ENCODE measurements around the gene PGAP1. TPM values are rescaled to one million over a fixed set of nuclear protein-coding genes. Genes with fewer than 3 reads are reported as not detected.

PGAP1 gene
- total RNA-seq, 4 donors from 2014 or later, result 6.9 to 26.0 (median 14.0) TPM

GRCh38 chr2:196884368-196884767 is 42.1 kb downstream of the PGAP1 start:
- no peaks in the 10 kb centered on the region for H3K9me3 ChIP-seq
- WGBS, 2 donors, result 88 to 97% methylated on average over 2 of the region's 2 CpGs
- no peaks in the 10 kb centered on the region for H3K36me3 ChIP-seq
- TF ChIP-seq POLR2A (IDR thresholded peaks at IDR 0.05), result no peak
- TF ChIP-seq, protein P1, sequence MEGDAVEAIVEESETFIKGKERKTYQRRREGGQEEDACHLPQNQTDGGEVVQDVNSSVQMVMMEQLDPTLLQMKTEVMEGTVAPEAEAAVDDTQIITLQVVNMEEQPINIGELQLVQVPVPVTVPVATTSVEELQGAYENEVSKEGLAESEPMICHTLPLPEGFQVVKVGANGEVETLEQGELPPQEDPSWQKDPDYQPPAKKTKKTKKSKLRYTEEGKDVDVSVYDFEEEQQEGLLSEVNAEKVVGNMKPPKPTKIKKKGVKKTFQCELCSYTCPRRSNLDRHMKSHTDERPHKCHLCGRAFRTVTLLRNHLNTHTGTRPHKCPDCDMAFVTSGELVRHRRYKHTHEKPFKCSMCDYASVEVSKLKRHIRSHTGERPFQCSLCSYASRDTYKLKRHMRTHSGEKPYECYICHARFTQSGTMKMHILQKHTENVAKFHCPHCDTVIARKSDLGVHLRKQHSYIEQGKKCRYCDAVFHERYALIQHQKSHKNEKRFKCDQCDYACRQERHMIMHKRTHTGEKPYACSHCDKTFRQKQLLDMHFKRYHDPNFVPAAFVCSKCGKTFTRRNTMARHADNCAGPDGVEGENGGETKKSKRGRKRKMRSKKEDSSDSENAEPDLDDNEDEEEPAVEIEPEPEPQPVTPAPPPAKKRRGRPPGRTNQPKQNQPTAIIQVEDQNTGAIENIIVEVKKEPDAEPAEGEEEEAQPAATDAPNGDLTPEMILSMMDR (IDR thresholded peaks at IDR 0.05), result no peak
- H3K27me3 ChIP-seq, result no peaks in the 10 kb centered on the region
- intact Hi-C loops (cut with DNase I), result no loop called here
- no peak overlapping the region for H3K27ac ChIP-seq
- DNase-seq, result no peak
- H3K4me1 ChIP-seq, result no peaks in the 10 kb centered on the region
- no peak overlapping the region for H3K4me3 ChIP-seq (replicated peaks in 1 of 3)

DNA sequence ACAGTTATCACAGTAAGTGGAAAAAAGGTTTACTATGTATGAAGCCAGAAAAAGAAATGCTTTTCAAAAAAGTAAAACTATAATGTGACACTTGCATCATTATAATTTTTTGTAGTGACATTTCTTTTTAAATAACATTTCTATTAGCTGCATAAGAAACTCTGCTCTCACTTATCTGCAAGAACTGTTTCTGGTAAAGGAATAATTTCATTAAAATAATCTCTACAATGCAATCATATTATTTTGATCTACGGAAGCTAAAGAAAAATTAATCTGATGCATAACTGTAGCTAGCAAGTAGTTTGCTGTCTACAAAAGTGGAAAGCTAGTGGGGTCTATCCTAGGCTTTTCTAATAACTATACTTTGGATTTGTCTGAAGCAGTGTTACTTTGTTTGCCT is 50.1 kb downstream of the PGAP1 start:
- Histone ChIP-seq H3K9me3 (no peaks in the 10 kb centered on the region), H3K27me3 (no peaks in the 10 kb centered on the region), H3K36me3 (peaks cover 0 to 7% of the 10 kb centered on the region in 2 donors), H3K4me3 (replicated peaks in 1 of 3) (no peak overlapping the region), H3K4me1 (no peaks in the 10 kb centered on the region), H3K27ac (no peak overlapping the region)
- intact Hi-C loops (cut with DNase I), result no loop called here
- TF ChIP-seq, protein P1 (IDR thresholded peaks at IDR 0.05), result no peak
- no peak for TF ChIP-seq POLR2A (IDR thresholded peaks at IDR 0.05)
- DNase-seq, result no peak
- 95 to 97% methylated on average over 1 of the region's 1 CpG for WGBS, 2 donors

DNA sequence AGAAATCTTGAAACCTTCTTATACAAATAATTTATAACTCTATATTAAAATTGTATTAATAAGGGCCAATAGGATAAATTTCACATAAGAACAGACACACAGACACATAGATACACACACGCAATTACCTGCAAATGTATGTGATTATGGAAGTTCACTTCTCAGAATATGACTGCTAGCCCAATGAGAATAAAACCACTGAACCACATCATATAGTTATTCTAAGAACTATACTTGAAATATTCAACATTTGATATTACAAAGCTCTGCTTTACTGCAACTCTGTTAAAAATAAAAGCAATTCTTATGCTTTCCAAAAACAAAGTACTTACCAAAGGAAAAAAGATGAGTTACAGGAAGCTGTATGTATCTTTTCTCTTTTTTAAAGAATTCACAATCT is 51.1 kb downstream of the PGAP1 start:
- intact Hi-C loops (cut with DNase I), result no loop called here
- Histone ChIP-seq H3K36me3 (peaks cover 0 to 7% of the 10 kb centered on the region in 2 donors), H3K4me1 (no peaks in the 10 kb centered on the region), H3K9me3 (no peaks in the 10 kb centered on the region), H3K27me3 (no peaks in the 10 kb centered on the region), H3K4me3 (replicated peaks in 1 of 3) (no peak overlapping the region), H3K27ac (no peak overlapping the region)
- WGBS, 2 donors, result 94 to 97% methylated on average over 1 of the region's 1 CpG
- TF ChIP-seq POLR2A (IDR thresholded peaks at IDR 0.05), result no peak
- TF ChIP-seq, protein P1 (IDR thresholded peaks at IDR 0.05), result no peak
- DNase-seq, result no peak

DNA sequence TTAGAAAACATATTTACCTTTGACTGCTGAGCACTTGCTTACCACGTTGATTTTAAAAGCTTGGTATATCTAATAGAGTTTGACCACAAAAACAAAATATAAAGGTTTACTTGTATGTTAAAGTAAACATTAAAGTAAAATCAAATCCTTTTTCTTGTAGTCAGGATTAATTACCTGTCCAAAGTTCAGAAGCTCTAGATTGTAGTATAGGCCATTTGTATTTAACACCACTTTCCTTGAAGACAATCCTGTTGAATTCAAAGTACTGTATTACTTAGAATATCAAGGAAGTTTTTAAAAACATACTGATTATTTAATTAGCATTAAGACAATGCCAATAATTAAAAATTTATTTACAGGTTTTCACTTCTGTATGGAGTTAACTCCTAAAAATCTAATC is 53.0 kb downstream of the PGAP1 start:
- 94 to 95% methylated on average over 1 of the region's 1 CpG for WGBS, 2 donors
- no peaks in the 10 kb centered on the region for H3K4me1 ChIP-seq
- intact Hi-C loops (cut with DNase I), result no loop called here

GRCh38 chr2:196854629-196855028 is 71.9 kb downstream of the PGAP1 start:
- Histone ChIP-seq H3K9me3 (no peaks in the 10 kb centered on the region), H3K4me1 (no peaks in the 10 kb centered on the region), H3K27ac (no peak overlapping the region), H3K4me3 (replicated peaks in 1 of 3) (no peak overlapping the region), H3K36me3 (no peaks in the 10 kb centered on the region), H3K27me3 (no peaks in the 10 kb centered on the region)
- no peak for DNase-seq
- TF ChIP-seq POLR2A (IDR thresholded peaks at IDR 0.05), result no peak
- TF ChIP-seq, protein P1 (IDR thresholded peaks at IDR 0.05), result no peak
- intact Hi-C loops (cut with DNase I), result no loop called here
- WGBS, 2 donors, result 74 to 94% methylated on average over 1 of the region's 1 CpG

More for the DNA sequence above, 53.0 kb downstream of the PGAP1 start:
- no peak overlapping the region for H3K27ac ChIP-seq
- no peak overlapping the region for H3K4me3 ChIP-seq (replicated peaks in 1 of 3)
- no peak for TF ChIP-seq POLR2A (IDR thresholded peaks at IDR 0.05)
- TF ChIP-seq, protein P1 (IDR thresholded peaks at IDR 0.05), result no peak
- no peaks in the 10 kb centered on the region for H3K9me3 ChIP-seq
- H3K27me3 ChIP-seq, result no peaks in the 10 kb centered on the region
- peaks cover 0 to 7% of the 10 kb centered on the region in 2 donors for H3K36me3 ChIP-seq
- no peak for DNase-seq
